Astrocyte of the hippocampus (primary cell): ENCODE data around the gene HOXC13.

Experiments used
- DNase-seq: peaks from one replicate; pipeline ENCODE4 v3.0.0; 2011; ENCODE audit warnings: low read depth, low spot score

HOXC13 gene

DNA sequence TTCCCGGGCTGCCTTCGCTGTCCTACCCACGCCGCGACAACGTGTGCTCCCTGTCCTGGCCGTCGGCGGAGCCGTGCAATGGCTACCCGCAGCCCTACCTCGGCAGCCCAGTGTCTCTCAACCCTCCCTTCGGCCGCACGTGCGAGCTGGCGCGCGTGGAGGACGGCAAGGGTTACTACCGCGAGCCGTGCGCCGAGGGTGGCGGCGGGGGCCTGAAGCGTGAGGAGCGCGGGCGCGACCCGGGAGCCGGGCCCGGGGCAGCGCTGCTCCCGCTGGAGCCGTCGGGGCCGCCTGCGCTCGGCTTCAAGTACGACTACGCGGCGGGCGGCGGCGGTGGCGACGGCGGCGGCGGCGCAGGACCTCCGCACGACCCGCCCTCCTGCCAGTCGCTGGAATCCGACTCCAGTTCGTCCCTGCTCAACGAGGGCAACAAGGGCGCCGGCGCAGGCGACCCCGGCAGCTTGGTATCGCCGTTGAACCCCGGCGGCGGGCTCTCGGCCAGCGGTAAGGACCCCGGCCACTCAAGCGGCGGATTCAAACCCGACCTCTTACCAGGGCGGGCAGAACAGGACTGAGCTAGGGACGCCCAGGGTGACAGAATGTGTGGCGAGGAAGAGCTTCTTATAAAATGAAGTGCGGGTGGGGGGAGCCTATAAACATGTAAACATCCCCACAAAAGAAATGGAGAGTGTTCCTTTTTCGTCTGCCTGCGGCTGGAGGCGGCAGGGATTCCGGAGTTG lies 16.6 kb downstream of the HOXC13 start:
- no peak for DNase-seq

DNA sequence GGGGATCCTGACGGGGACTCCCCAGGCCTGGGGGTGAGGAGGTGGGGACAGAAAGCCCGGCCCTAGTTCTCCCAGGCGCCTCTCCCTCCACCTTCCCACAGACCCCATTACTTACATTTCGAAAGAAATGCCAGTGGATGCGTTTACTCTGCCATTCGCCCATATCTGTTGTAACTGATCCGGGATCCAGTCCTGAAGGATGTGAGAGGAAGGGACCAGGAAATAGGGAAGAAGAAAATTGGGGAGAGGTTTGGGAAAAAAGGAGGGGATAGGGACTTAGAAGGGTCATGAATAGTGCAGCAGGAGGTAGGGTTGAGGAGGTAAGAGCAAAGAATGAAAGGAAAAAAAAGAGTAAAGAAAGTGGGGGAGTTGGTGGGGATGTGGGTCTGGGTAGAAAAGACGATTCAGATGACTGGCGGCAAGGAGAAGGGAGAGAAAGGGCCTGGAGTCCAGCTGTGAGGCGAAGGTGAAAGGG lies 17.2 kb downstream of the HOXC13 start:
- DNase-seq, result no peak

DNA sequence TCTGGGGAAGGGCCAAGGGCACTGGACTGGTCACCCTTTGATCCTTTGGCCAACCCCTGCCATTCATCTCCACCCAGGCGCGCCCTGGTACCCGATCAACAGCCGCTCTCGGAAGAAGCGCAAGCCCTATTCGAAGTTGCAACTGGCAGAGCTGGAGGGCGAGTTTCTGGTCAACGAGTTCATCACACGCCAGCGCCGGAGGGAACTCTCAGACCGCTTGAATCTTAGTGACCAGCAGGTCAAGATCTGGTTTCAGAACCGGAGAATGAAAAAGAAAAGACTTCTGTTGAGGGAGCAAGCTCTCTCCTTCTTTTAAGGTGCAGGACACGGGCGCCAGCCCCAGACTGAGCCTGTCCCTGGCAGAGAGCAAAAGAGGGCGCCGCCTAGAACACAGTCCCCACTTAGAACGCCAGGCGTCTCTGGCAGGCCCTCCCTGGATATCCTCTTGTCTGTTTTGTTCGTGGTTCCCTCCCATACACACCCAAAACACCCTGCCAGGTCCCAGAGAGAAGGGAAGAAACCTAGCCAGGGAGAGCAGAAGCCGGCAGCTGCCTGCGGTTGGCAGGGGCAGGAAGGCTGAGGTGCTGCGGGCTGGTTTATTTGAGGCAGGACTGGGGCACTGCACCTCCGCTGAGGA lies 17.7 kb downstream of the HOXC13 start:
- DNase-seq, result no peak

DNA sequence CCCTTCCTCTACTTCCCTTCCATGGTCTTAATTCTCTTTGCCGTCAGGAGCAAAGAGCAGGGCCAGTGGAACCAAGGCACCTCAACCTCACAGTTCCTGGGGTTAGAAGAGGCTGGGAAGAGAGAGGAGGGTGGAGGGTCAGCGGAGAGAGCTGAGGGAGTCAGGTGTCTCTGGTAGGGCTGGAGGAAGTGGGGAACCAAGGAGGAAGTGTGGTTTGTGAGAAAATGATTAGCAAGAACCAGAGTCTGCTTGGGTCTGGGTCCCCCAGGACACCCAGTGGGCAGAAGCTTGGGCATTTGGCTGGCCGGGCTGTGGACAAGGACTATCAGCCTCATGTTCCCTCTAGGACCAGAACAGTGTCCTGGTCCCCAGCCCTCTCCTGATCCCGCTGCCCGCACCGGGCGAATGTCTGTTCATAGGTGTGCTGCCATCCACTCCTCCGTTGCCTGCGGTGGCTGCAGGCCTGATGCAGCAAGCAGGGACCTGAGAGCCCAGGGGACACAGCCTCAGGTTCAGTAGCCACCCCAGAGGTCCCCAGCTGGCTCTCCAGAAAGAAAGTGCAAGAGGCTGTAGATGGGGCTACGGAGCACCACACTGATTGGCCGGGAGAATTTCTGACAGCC lies 18.4 kb downstream of the HOXC13 start:
- DNase-seq, result no peak

DNA sequence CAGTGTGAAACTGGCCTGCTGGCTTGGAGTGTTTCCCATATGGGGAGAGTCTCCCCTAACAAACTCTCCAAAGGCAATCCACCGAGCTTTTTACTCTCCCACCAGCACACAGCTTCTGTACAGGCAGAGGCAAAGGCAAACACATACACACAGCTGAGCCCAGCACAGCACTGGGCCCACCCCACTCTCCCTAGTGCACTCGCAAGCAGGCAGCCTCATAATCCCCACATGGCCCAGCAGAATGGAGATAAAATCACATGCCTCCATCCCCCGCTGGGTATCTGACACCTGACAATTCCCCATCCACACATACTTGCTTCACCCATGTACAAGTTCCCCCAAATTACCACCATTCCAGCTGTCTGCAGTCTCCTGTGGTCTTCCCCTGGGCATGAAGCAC lies 19.5 kb downstream of the HOXC13 start:
- DNase-seq, result no peak

DNA sequence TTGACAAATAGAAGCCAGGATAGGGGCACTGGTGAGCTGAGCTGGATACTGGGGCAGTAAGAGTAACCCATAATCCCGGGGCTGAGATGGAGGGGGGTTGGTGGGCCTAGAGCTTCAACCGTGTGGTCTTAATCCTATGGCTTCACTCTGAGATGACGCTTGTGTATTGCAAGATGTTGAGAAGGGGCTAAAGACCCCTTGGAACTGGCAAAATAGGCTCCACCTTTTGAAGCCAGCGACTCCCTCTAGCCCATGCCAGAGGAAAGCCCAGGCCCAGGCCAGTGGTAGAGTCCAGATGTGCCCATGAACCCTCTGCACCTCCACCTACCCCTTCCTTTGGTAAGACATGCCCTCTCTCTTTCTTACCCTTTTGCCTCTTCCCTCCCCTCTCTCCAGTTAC lies 20.7 kb downstream of the HOXC13 start:
- DNase-seq, result no peak

DNA sequence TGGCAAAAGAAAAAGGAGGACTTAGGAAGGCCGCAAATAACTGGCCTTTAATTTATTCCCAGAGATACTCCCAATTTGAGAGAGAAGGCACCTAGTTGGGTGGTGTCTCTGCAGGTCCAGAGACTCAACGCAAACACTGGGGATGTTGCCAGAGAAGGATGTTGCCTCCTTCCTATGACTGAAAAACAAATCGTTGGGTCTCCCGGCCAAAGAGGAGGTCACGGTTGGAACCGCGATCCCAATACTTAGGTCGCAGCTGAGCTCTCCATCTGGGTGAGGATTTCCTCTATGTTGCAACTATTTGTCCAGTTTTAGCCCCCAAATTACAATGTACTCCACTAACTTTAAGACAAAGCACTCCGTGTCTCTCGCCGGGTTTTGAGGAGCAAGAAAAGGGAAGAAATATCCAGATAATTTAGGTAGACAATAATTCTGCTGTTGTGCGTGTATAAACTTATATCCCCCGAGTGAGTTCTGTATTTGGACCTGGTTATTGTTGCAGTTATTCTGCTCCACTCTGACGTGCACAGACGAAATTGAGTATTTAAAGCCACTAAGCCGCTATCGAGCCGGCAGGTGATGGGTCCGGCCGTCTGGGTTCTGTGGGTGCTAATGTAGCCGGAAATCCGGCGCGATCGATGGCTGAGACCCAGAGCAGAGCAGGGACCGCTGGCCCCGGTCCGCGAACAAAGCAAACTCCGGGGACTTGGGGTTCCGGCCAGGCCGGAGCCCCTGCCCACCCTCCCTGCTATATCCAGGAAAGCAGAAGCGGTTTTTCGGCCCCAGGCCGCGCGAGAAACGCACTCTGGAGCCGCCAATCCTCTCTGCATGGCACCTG lies 21.8 kb downstream of the HOXC13 start:
- DNase-seq, result no peak

DNA sequence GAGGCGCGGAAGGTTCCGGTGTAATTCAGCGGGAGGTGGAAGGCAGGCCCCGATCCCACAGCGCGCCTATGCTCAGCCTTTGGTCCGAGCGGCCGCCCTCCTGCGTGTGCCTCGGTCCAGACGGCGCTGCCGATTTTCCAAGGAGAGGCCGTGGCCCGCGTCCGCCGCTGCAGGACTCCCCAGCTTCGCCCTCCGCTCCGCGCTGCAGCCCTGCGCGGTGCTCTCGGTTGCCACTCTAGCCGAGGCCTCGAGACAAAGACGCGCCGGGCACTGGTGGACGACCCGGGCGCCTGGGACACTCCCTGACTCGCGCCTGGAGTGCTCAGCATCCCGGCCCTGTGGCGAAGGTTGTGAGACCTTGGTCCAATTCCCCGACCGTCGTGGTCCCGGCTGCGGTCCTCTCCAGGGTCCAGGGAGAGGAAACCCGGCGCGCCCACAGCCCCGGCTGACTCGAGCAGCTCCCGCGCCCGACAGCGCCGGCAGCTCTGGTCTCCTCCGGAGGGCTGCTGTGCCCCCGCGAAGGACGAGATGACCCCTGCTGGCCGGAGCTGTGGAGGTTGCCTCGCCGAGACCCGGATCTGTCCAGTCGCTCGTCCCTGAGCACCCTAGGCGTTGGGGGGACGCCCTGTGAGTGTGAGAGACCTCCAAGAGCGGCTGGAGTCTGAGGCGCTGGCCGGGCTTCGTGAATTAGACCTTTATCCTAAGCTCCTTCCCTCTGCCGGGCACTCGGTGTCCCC lies 22.6 kb downstream of the HOXC13 start:
- no peak for DNase-seq

DNA sequence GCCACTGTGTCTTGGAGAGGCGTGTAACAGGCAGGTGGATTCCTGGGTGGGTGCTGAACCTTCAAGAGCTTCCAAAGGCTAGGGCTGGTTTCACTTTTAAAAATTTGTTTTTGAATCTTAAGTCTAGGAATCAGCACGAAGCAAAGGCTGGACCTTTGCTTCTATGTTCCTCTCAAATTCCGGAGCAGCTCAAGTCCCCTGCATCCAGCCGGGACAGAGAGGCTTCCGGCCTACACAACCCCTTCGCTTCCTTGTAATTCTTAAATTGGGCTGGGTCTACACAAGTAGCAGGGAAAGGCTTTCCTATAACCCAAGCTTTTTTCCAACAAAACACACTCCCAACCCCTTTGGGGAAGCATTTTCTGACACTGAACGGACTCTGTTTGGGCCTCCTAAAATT lies 24.4 kb downstream of the HOXC13 start:
- DNase-seq, result no peak

DNA sequence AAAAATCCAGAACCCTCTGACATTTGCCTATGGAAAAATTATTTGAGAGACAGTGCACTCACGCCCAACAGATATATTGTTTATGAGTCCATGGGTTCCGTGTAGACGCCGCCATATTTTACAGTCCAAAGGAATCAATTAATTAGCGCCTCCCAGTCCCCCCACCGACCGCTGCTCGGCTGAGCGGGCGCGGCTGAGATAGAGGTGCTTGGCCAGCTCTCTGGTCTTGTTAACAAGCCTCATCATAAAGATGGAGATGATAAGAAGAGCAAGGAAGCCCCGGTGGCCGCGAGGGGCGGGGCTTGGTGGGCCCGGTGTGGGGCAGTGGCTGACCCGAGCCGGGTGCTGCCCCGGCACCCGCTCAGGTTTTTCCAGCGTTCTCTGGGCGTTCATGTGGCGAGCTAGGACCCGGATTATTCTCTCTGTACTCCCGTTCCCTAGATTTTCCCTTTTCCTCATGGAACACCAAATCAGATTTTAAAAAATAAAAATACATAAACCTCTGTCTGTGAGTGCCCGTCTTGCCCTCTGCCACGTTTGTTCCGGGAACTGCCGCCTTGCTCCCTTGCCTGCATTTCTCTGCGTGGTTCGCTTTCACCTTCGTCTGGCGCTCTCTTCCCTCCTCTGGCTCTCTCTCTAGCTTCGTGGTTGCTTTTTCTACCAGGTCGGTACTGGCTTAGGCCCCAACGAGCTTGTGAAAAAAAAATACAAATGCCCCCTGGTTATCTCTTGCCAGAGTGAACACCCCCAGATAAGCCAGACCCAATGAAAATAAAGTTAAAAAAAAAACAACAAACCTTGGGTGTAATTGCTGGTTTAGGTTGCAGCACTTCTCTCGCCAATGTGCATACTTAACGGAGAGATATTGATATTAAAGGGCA lies 25.0 kb downstream of the HOXC13 start:
- DNase-seq, result no peak

DNA sequence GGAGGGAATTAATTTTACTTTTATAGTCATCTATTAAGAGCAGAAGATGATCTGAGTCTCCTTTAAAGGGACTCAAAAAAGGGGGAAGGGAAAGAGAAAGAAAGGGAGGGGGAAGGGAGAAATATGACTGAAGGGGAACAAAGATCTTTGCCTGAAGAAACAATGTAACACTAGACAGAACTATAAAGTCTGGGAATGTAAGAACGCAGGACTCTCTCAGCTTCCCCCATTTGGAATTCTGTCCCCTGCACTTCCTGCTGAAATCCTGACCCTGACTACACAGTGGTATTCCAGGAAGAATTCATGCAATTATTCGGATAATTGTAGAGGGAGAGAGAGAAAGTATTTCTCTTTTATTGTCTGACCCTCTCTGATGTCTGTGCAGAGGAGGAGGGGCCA lies 25.7 kb downstream of the HOXC13 start:
- DNase-seq, result no peak

DNA sequence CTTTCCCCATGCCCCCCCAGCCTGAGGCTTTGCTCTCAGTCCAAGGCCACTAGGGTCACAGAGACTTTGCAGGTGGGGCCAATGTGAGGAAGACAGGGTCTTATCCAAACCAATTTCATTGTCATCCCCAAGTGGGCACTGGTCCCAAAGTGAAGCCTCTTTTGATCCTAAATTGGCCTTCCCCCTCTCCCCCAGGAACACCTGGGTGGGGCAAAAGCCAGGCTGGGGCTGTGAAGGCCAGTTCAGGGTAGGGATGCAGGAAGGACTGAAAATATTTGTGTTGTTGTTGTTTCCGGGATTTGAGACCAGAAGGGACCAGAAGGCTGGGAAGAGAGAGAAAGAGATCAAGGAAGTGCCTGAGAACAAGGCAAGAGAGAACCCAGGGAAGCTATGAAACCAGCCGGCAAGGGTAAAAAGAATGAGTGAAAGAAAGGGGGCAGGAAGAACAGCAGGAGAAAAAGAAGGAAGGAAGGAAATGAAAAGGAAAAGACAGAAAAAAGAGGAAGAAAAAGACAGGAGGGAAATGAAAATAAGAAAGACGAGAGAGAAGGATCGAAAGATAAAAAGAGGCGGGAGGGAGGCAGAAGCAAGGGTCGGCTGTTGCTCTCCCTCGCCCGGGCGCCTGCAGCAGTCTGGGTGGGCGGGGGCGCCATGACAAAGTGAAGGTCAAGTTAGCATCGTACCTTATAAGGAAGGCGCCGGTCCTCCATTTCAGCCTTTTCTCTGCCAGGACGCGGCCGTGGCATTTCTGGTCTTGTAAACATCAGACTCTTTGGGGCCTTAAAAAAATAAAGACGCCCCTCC lies 26.9 kb downstream of the HOXC13 start:
- no peak for DNase-seq

DNA sequence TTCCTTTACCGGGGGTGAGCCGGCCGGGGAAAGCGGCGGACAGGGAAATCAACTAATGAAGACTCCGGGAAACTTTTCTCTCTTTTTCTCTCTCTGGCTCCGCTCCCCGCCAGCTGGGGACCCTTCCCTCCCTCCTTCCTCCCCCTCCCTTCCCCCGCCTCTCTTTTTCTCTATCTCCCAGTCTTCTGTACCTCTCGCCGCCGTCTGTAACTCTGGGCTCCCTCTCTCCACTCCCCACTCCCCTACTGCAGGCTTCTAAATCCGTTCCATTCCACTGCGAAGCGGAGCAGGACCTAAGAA lies 27.4 kb downstream of the HOXC13 start:
- no peak for DNase-seq

DNA sequence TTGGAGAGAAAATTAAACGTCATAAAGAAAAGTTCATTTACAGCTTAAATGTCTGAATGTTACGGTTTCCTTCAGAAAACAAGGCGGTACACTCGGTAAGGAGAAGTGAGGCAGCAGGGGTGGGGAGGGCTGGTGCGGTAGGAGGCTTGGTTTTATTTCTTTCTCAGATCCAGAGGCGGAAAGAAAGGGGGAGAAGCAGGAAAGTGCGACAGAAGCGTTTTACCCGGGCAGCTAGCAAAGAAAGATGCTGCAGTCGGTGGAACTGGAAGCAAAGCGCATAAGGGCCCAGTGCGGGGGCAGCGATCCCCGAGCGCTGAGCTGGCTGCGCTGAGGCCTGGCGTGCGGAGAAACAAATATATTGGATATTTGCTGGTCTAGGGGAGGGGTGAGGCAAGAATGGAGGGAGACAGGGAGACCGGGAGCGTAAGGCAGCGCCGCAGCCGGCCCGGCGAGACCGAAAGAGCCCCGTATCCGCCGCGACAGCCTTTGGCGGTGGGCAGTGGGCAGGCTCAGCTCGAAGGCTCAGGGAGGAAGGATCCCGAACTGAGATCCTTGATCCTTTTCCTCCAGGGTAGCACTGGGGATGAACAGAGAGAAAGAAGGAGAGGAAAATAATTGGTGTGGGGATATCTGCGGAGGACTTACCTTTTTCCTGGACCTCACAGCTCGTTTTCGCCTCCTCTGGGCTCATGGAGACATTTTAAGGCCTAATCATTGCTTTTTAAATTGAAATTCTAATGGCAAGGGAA lies 27.9 kb downstream of the HOXC13 start:
- DNase-seq, result no peak

DNA sequence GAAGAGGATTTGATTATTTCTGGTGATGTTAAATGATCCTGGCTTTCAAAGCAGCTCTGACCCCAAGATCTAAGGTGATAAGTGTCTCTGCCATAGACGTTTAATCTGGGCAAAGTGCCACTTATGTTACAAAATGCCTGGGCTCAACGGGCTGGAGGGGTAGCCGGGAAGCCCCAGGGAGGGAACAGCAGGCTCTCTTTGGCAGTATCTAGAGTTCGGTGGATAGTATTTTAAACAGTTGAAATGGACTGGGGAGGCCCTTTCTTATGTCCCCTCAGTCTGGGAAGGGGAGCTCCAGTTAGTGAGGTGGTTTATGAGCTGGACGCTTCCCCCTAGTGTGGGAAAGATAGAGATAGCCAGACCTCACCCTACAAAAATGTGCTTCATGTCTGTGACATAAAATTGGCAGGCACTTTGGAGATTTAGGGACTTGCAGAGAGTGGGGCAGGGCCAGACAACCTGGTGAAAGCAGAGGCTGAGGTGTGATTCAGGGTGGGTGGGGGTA lies 28.8 kb downstream of the HOXC13 start:
- no peak for DNase-seq

DNA sequence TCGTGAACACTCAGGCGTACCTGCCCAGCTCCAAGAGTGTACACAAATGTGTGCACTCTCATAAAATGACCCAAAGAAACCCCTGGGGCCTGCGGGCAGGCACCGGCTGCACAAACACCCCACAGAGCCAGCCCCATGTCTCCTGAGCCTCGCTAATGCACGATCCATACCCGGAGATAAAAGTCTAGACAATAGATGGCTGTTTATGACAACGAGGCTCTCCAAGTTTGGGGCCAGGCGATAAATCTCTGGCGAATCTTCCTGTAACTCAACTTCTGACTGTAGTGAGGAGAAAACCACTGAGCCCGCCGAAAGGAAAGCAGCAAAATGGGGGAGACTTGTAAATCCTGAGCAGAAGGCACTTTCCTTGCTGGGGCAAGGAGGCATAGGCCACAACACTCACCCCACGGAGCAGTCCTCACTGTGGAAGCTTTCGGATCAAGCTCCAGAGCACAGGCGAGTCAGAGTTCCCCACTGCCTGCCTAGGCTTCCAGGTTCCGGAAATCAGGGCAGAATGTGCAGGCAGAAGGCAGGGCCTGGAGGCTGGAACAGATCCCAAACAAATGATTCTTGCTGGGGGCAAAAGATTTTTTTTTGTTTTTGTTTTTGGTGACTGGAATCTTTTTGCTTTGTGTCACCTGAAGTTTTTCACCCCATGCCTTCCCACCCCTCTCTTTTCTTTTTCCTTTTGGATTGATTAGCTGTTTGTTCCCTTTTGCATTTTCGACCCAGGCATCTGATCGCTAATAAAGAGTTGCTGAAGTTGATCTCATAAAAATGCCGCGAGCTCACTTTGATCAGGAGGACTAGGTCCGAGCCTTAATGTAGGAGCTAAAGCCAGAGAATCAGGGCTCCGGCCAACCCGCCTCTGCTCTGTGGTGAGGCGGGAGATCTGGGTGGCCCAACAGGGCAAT lies 29.8 kb downstream of the HOXC13 start:
- no peak for DNase-seq

DNA sequence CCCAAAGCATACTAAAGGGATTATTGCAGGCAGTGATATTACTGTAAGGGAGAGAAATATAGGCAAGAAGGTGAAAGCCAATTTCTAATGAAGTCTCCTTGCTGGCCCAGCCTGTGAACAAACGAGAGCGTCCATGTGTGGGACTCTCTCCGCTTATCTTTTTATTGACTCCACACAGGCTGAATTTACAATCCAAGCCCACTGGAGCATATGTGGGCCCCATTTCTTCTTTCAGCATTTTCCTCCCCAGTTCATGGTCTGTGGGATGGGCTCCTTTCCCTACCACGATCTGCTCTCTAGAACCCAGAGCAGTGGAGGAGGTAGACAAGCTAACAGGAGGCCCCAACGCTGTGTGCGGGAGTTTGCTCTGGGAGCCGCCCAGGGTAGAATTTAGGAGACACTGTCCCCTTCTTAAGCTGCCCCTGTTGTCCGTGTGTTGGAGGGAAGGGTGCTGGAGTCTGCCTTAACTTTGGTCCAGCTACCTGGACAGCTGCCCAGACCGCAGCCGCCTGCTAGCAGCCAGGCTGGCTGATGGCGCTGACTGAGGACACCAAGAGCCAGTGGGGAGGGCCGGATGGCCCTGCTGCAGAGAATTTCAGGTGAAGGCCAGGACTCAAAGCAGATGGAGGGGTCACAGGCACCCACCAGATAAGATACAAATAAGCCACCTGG lies 31.1 kb downstream of the HOXC13 start:
- no peak for DNase-seq
